H1 (cell line): ENCODE data around the gene FUBP3. TPM values are rescaled to one million over a fixed set of nuclear protein-coding genes. Genes with fewer than 3 reads are reported as not detected.

Experiments used
- CTCF ChIA-PET: fragments of 300-600 bp; sonication (Branson Sonifier 250); formaldehyde crosslinking; loops from one replicate; lab custom pipeline; 2021; ENCODE audit not compliant: partially characterized antibody; lab: Charles Lee
- POLR2A ChIA-PET: fragments of 300-600 bp; sonication (Branson Sonifier 250); formaldehyde crosslinking; loops from one replicate; lab custom pipeline; 2021; ENCODE audit warnings: inconsistent platforms; ENCODE audit not compliant: partially characterized antibody; lab: Charles Lee
- DNase-seq, 2 experiments: peaks; one replicate each; pipeline versions ENCODE4 v3.0.0 to v3.0.0-alpha.2; 2010 to 2022; ENCODE audit warnings: low spot score in 2 of 2, low read depth in 1 of 2, mixed read lengths in 1 of 2
- FAIRE-seq: peaks from 2 replicates; lab custom pipeline; 2011; peaks lifted over from hg19 to GRCh38; lab: Jason Lieb, UNC
- H2AFZ ChIP-seq: 2 replicates; pipeline ENCODE4 v1.8.1; 2012; ENCODE audit warnings: low read length, inconsistent platforms
- H2AK5ac ChIP-seq: 2 replicates; pipeline ENCODE4 v1.6.1; 2013; ENCODE audit warnings: low read depth, low read length
- H2BK120ac ChIP-seq: replicated peaks from 2 replicates; pipeline ENCODE3; 2013; ENCODE audit warnings: low read depth, low read length, inconsistent platforms
- H2BK12ac ChIP-seq: 2 replicates; pipeline ENCODE4 v1.6.1; 2013; ENCODE audit warnings: low read depth, low read length
- H2BK15ac ChIP-seq: 2 replicates; pipeline ENCODE4 v1.6.1; 2013; ENCODE audit warnings: low read length
- H2BK20ac ChIP-seq: 2 replicates; pipeline ENCODE4 v1.6.1; 2013; ENCODE audit warnings: low read length
- H2BK5ac ChIP-seq: 2 replicates; pipeline ENCODE4 v1.6.1; 2013; ENCODE audit warnings: low read depth, low read length
- H3K14ac ChIP-seq: 2 replicates; pipeline ENCODE4 v1.6.1; 2013; ENCODE audit warnings: inconsistent platforms; ENCODE audit not compliant: insufficient read length
- H3K18ac ChIP-seq: 2 replicates; pipeline ENCODE4 v1.6.1; 2013; ENCODE audit warnings: low read length; ENCODE audit errors: extremely low read depth
- H3K23ac ChIP-seq: 2 replicates; pipeline ENCODE4 v1.6.1; 2013; ENCODE audit warnings: inconsistent platforms; ENCODE audit not compliant: insufficient read length
- H3K23me2 ChIP-seq: 2 replicates; pipeline ENCODE4 v1.6.1; 2013; ENCODE audit warnings: low read depth, low read length
- H3K27ac ChIP-seq: 2 replicates; pipeline ENCODE4 v1.6.1; 2011; ENCODE audit warnings: low read depth, low read length, inconsistent platforms
- H3K27me3 ChIP-seq, 4 experiments: replicated peaks in 1 of 4; 1 replicate in 1 of 4; 2 replicates in 3 of 4; pipeline versions ENCODE4 v1.6.1 to v1.8.1; 2011 to 2013; ENCODE audit warnings: low read length in 3 of 4, mild to moderate bottlenecking in 3 of 4, inconsistent platforms in 2 of 4, mixed read lengths in 2 of 4, moderate library complexity in 1 of 4; ENCODE audit not compliant: control insufficient read depth in 3 of 4, insufficient read depth in 3 of 4; ENCODE audit errors: extremely low read depth in 1 of 4
- H3K36me3 ChIP-seq, 4 experiments: 2 replicates each; pipeline versions ENCODE4 v1.6.1 to v1.8.1; 2011 to 2013; ENCODE audit warnings: mild to moderate bottlenecking in 4 of 4, low read length in 3 of 4, moderate library complexity in 2 of 4, control low read depth in 1 of 4, inconsistent platforms in 1 of 4; ENCODE audit not compliant: insufficient read depth in 4 of 4, control insufficient read depth in 2 of 4
- H3K4ac ChIP-seq: replicated peaks from 2 replicates; pipeline ENCODE3; 2013; ENCODE audit warnings: low read length, low read depth, mixed read lengths, inconsistent platforms; ENCODE audit not compliant: insufficient read length
- H3K4me1 ChIP-seq, 4 experiments: replicated peaks in 1 of 4; 1 replicate in 1 of 4; 2 replicates in 3 of 4; pipeline versions ENCODE4 v1.6.1 to v1.8.1; 2011 to 2013; ENCODE audit warnings: low read length in 3 of 4, inconsistent platforms in 2 of 4, mixed read lengths in 1 of 4; ENCODE audit not compliant: insufficient read depth in 4 of 4, control insufficient read depth in 3 of 4
- H3K4me2 ChIP-seq, 2 experiments: 2 replicates each; pipeline versions ENCODE4 v1.6.1 to v1.8.1; 2011 to 2013; ENCODE audit warnings: low read depth in 2 of 2, low read length in 2 of 2, control low read depth in 1 of 2, inconsistent platforms in 1 of 2, mild to moderate bottlenecking in 1 of 2; ENCODE audit not compliant: insufficient read depth in 1 of 2
- H3K4me3 ChIP-seq, 4 experiments: fragments of 200-600, 300-600 bp in 1 of 4; sonication (generic), shearing (Covaris generic), sonication (Bioruptor Twin) in 1 of 4; 2 replicates each; pipeline versions ENCODE4 v1.5.1 to v1.8.1; 2011 to 2016; ENCODE audit warnings: low read length in 4 of 4, low read depth in 3 of 4, control low read depth in 2 of 4, inconsistent platforms in 2 of 4, mild to moderate bottlenecking in 2 of 4, mixed read lengths in 1 of 4, moderate library complexity in 1 of 4; ENCODE audit not compliant: insufficient read depth in 2 of 4; ENCODE audit errors: extremely low read depth in 1 of 4
- H3K56ac ChIP-seq: replicated peaks from 2 replicates; pipeline ENCODE3; 2013; ENCODE audit warnings: low read depth, mild to moderate bottlenecking, mixed read lengths, low read length, inconsistent platforms; ENCODE audit not compliant: insufficient read length
- H3K79me1 ChIP-seq: 2 replicates; pipeline ENCODE4 v1.6.1; 2013; ENCODE audit warnings: low read depth, low read length, control low read depth
- H3K79me2 ChIP-seq, 2 experiments: 2 replicates each; pipeline versions ENCODE4 v1.6.1 to v1.8.1; 2012 to 2013; ENCODE audit warnings: low read length in 2 of 2, mild to moderate bottlenecking in 2 of 2, inconsistent platforms in 1 of 2; ENCODE audit not compliant: insufficient read depth in 2 of 2, control insufficient read depth in 1 of 2
- H3K9ac ChIP-seq, 4 experiments: replicated peaks in 1 of 4; 1 replicate in 1 of 4; 2 replicates in 3 of 4; pipeline versions ENCODE4 v1.6.1 to v1.8.1; 2011 to 2013; ENCODE audit warnings: low read depth in 3 of 4, low read length in 3 of 4, control low read depth in 2 of 4, mild to moderate bottlenecking in 2 of 4, moderate library complexity in 2 of 4, inconsistent platforms in 1 of 4; ENCODE audit errors: extremely low read depth in 1 of 4
- H3K9me3 ChIP-seq, 2 experiments: 2 replicates each; pipeline versions ENCODE4 v1.6.1 to v1.8.1; 2012 to 2013; ENCODE audit warnings: mild to moderate bottlenecking in 2 of 2, moderate library complexity in 2 of 2, control low read depth in 1 of 2, inconsistent platforms in 1 of 2, low read depth in 1 of 2, low read length in 1 of 2, mixed read lengths in 1 of 2; ENCODE audit not compliant: insufficient read depth in 2 of 2
- H4K20me1 ChIP-seq, 2 experiments: replicated peaks in 1 of 2; 2 replicates each; pipeline versions ENCODE3 to v1.8.1; 2011 to 2013; ENCODE audit warnings: inconsistent platforms in 2 of 2, low read length in 2 of 2, mild to moderate bottlenecking in 1 of 2; ENCODE audit not compliant: insufficient read depth in 2 of 2, control insufficient read depth in 1 of 2
- H4K5ac ChIP-seq: 2 replicates; pipeline ENCODE4 v1.6.1; 2013; ENCODE audit warnings: low read length, low read depth, mixed read lengths, inconsistent platforms; ENCODE audit not compliant: insufficient read length
- H4K8ac ChIP-seq: 2 replicates; pipeline ENCODE4 v1.8.0; 2013; ENCODE audit warnings: mild to moderate bottlenecking, moderate library complexity, low read length, inconsistent platforms; ENCODE audit not compliant: insufficient read depth; ENCODE audit errors: extremely low read depth
- H4K91ac ChIP-seq: replicated peaks from 2 replicates; pipeline ENCODE3; 2013; ENCODE audit warnings: low read length, mixed read lengths, inconsistent platforms; ENCODE audit not compliant: insufficient read length
- BRCA1 ChIP-seq: IDR thresholded peaks from 2 replicates; pipeline ENCODE4 v1.6.1; 2012; ENCODE audit warnings: low read depth, low read length, improper control_type of control experiment
- TAF1 ChIP-seq: IDR thresholded peaks from 2 replicates; pipeline ENCODE4 v1.6.1; 2011; ENCODE audit warnings: mild to moderate bottlenecking, low read depth, low read length
- WGBS, 2 experiments: shearing (Covaris generic) in 1 of 2; methylation state at CpG; one replicate each; pipeline versions ENCODE4 v1.1.6 to v1.1.7; 2013 to 2015; ENCODE audit warnings: low lambda C conversion rate in 2 of 2, mixed read lengths in 2 of 2, inconsistent platforms in 1 of 2, low coverage in 1 of 2, missing lambda C conversion rate in 1 of 2; ENCODE audit not compliant: insufficient replicate concordance in 2 of 2, insufficient coverage in 1 of 2, insufficient read length in 1 of 2; ENCODE audit errors: extremely low coverage in 1 of 2, missing lambda C conversion rate in 1 of 2; 5-methylcytosine and 5-hydroxymethylcytosine counted together
- polyA plus RNA-seq, 7 experiments: library from polyadenylated mRNA; depleted of rRNA in 3 of 7; stranded (reverse) in 5 of 7; unstranded in 2 of 7; fragments of >200 nt in 5 of 7; fragments of 200-250 nt in 2 of 7; gene quantifications; 1 replicate in 5 of 7; 2 replicates in 1 of 7; 4 replicates in 1 of 7; pipeline versions ENCODE4 v1.2.1 to v1.2.3, GENCODE V29; 2011 to 2013; ENCODE audit warnings: missing spikeins in 2 of 7, mixed read lengths in 2 of 7
- total RNA-seq: library from RNA; stranded (reverse); fragmentation: NEBNext Ultra II Directional; extraction: Animal tissue kit (Norgen Biotek cat#: 25700); gene quantifications from 2 replicates; pipeline ENCODE4 v1.2.1, GENCODE V29; 2021

FUBP3 gene
- total and polyA plus RNA-seq, 2 of the 8 experiments (the other 6 are each of a cell fraction or from before 2014, with no cell fraction given), result 23.7 to 76.4 TPM

DNA sequence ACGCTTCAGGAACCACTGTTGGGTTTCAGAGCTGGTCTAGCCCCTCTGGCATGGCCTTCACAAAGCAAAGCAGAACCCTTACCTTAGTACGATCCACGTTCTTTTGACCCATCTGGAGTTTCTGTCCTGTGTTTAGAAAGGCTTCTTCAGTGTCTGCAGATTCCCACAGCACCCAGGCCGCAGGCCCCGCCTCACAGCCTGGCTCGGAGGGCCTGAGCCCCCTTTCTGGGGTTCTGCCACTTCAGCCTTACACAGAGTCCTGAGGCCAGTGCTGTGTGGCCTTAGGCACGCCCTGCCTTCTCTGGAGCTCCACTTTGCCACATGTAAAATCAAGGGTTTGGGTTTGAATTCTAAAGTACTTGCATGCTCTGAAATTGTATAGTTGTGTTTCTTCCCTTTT is 53.5 kb downstream of the FUBP3 start:
- H3K27me3 ChIP-seq, result no peaks in the 10 kb centered on the region

More for the DNA sequence above, 53.5 kb downstream of the FUBP3 start:
- Histone ChIP-seq H2BK15ac (no peak overlapping the region), H3K23ac (no peak overlapping the region), H3K56ac (no peak overlapping the region), H3K23me2 (no peaks in the 10 kb centered on the region), H3K4me3 (no peak overlapping the region), H3K79me1 (peaks cover 2% of the 10 kb centered on the region; the same call in 1 of the 2 replicates), H3K79me2 (no peaks in the 10 kb centered on the region), H3K9me3 (no peaks in the 10 kb centered on the region), H3K14ac (no peak overlapping the region), H4K5ac (no peak overlapping the region), H2AK5ac (no peak overlapping the region), H2BK5ac (no peak overlapping the region), H2BK20ac (no peak overlapping the region), H4K20me1 (peaks cover 2 to 5% of the 10 kb centered on the region in 2 experiments), H3K36me3 (peaks cover 8 to 65% (median 32%) of the 10 kb centered on the region in 4 experiments; a peak in 7 of 8 replicates), H2AFZ (no peak overlapping the region), H2BK12ac (no peak overlapping the region), H3K4me1 (peaks cover 12 to 25% (median 16%) of the 10 kb centered on the region in 4 experiments), H4K91ac (no peak overlapping the region), H3K4me2 (no peak overlapping the region), H3K9ac (no peak overlapping the region), H3K18ac (no peak overlapping the region), H4K8ac (peak overlapping the region; percentile 71), H2BK120ac (no peak overlapping the region), H3K4ac (no peak overlapping the region), H3K27ac (no peak overlapping the region)
- CTCF ChIA-PET, result interaction anchor here (1.1 kb wide), 1 partner anchor 9 kb away, joined by 8 read pairs; no protein-coding TSS in a partner anchor
- FAIRE-seq, result no peak
- TF ChIP-seq BRCA1 (no peak), TAF1 (no peak)
- no peak for DNase-seq
- 90% methylated on average over 7 of the region's 7 CpGs; no CpG with 5 or more reads in 1 of the 2 experiments for WGBS, 2 experiments
- POLR2A ChIA-PET, result no interaction called here
